Breast epithelium (tissue), 4 donors: ENCODE results near the gene ECSIT. TPM values are rescaled to one million over a fixed set of nuclear protein-coding genes. Genes with fewer than 3 reads are reported as not detected.

Experiments
- DNase-seq, 2 donors: peaks; one replicate each; pipeline ENCODE4 v3.0.0-alpha.2; 2019; ENCODE audit warnings: low spot score in 2 of 2
- H3K27ac ChIP-seq, 2 donors: fragments of 200-600 bp; sonication (generic) in 1 of 2; one replicate each; pipeline ENCODE4 v1.5.1; 2016 to 2019; ENCODE audit warnings: mild to moderate bottlenecking in 1 of 2
- H3K27me3 ChIP-seq, 2 donors: fragments of 200-600 bp; sonication (generic) in 1 of 2; one replicate each; pipeline versions ENCODE4 v1.5.1 to v1.6.0; 2017 to 2019; ENCODE audit warnings: control low read depth in 1 of 2, mild to moderate bottlenecking in 1 of 2
- H3K36me3 ChIP-seq: fragments of 200-600 bp; one replicate; pipeline ENCODE4 v1.5.1; 2019
- H3K4me1 ChIP-seq, 2 donors: fragments of 200-600 bp; sonication (generic); one replicate each; pipeline ENCODE4 v1.5.1; 2016 to 2019; ENCODE audit warnings: control low read depth in 1 of 2
- H3K4me3 ChIP-seq, 3 donors: fragments of 200-600 bp; sonication (generic); 1 replicate in 2 of 3; 2 replicates in 1 of 3; pipeline ENCODE4 v1.5.1; 2016 to 2019; ENCODE audit warnings: mild to moderate bottlenecking in 3 of 3, moderate library complexity in 2 of 3
- H3K9me3 ChIP-seq, 2 donors: fragments of 200-600 bp; sonication (generic) in 1 of 2; one replicate each; pipeline ENCODE4 v1.5.1; 2016 to 2019; ENCODE audit warnings: control low read depth in 1 of 2
- CTCF ChIP-seq, 3 donors: fragments of 450-650 bp; IDR thresholded peaks; one replicate each; pipeline ENCODE4 v1.5.1; 2016 to 2017; ENCODE audit warnings: antibody characterized with exemption in 3 of 3, mild to moderate bottlenecking in 3 of 3, moderate library complexity in 3 of 3
- POLR2A ChIP-seq: fragments of 450-650 bp; IDR thresholded peaks from one replicate; pipeline ENCODE4 v1.6.1; 2016; ENCODE audit warnings: antibody characterized with exemption, mild to moderate bottlenecking, moderate library complexity
- POLR2AphosphoS5 ChIP-seq, 3 donors: sonication (generic); formaldehyde crosslinking; IDR thresholded peaks; one replicate each; pipeline ENCODE4 v1.6.1; 2017; ENCODE audit warnings: antibody characterized with exemption in 3 of 3
- intact Hi-C: fragments of 100-400 bp; cut with DNase I; formaldehyde crosslinking; loops from one replicate; pipeline ENCODE4 v1.15.1; 2023; ENCODE audit warnings: low total_unique reads
- total RNA-seq, 3 donors: library from RNA; depleted of rRNA; stranded (reverse); fragments of >200 nt; gene quantifications; one replicate each; pipeline ENCODE4 v1.1.0, GENCODE V29; 2016

Gene ECSIT
- total RNA-seq, 3 donors from 2014 or later: 37.0 to 56.0 (median 53.6) TPM

- intact Hi-C loops: no loop called here
- Histone ChIP-seq H3K9me3 (no peaks in the 10 kb centered on the region), H3K36me3 (no peaks in the 10 kb centered on the region), H3K4me1 (peaks cover 3 to 15% of the 10 kb centered on the region in 2 donors), H3K27me3 (no peaks in the 10 kb centered on the region), H3K27ac (peak within 1 kb of the TSS; percentile 75 to 84), H3K4me3 (peak within 1 kb of the TSS; percentile 75 to 87 (median 76))
- peak; percentile 96 to 97 for DNase-seq
- TF ChIP-seq CTCF (IDR thresholded peaks at IDR 0.05) (peak in 1 of 3 donors; percentile 27), POLR2A (peak; percentile 86), POLR2AphosphoS5 (IDR thresholded peaks at IDR 0.05) (peak; percentile 84 to 96 (median 89))
Measured at GRCh38 chr19:11558881-11559828, 30.2 kb upstream of the ECSIT start, which contains the start of gene ELOF1. Gene ELOF1, minus strand, starts transcription at chr19:11559230. Its CDS starts 4,883 bp downstream, at chr19:11554347.

- Histone ChIP-seq H3K27ac (no peak overlapping the region), H3K4me3 (no peak overlapping the region), H3K36me3 (no peaks in the 10 kb centered on the region), H3K4me1 (peaks cover 3 to 15% of the 10 kb centered on the region in 2 donors), H3K9me3 (no peaks in the 10 kb centered on the region), H3K27me3 (no peaks in the 10 kb centered on the region)
- no peak for DNase-seq
- TF ChIP-seq POLR2A: no peak
- no peak for TF ChIP-seq CTCF (IDR thresholded peaks at IDR 0.05)
- no peak for TF ChIP-seq POLR2AphosphoS5 (IDR thresholded peaks at IDR 0.05)
- intact Hi-C loops: no loop called here
Measured at GRCh38 chr19:11556634-11557420, 27.9 kb upstream of the ECSIT start.

GRCh38 chr19:11555246-11555645, 26.3 kb upstream of the ECSIT start:
- TF ChIP-seq POLR2AphosphoS5 (IDR thresholded peaks at IDR 0.05) (no peak), POLR2A (no peak), CTCF (IDR thresholded peaks at IDR 0.05) (no peak)
- H3K4me3 ChIP-seq: no peak overlapping the region
- intact Hi-C loops: no loop called here
- no peaks in the 10 kb centered on the region for H3K27me3 ChIP-seq
- peaks cover 3 to 15% of the 10 kb centered on the region in 2 donors for H3K4me1 ChIP-seq
- H3K9me3 ChIP-seq: no peaks in the 10 kb centered on the region
- H3K36me3 ChIP-seq: no peaks in the 10 kb centered on the region
- no peak overlapping the region for H3K27ac ChIP-seq
- DNase-seq: no peak

GRCh38 chr19:11554160-11554559, 25.2 kb upstream of the ECSIT start:
- no peak overlapping the region for H3K27ac ChIP-seq

More at GRCh38 chr19:11554160-11554559, 25.2 kb upstream of the ECSIT start:
- DNase-seq: no peak
- no peaks in the 10 kb centered on the region for H3K9me3 ChIP-seq
- TF ChIP-seq POLR2A (no peak), CTCF (IDR thresholded peaks at IDR 0.05) (no peak), POLR2AphosphoS5 (IDR thresholded peaks at IDR 0.05) (no peak)
- H3K4me3 ChIP-seq: no peak overlapping the region
- H3K27me3 ChIP-seq: no peaks in the 10 kb centered on the region
- peaks cover 3 to 15% of the 10 kb centered on the region in 2 donors for H3K4me1 ChIP-seq
- intact Hi-C loops: no loop called here
- H3K36me3 ChIP-seq: no peaks in the 10 kb centered on the region
